ENCODE results near the gene DNMBP. TPM values are rescaled to one million over a fixed set of nuclear protein-coding genes. Genes with fewer than 3 reads are reported as not detected.

DNMBP gene
- total and polyA plus RNA-seq, 2 of the 8 experiments (the other 6 are each of a cell fraction or from before 2014, with no cell fraction given), result 19.1 to 26.4 TPM

- Histone ChIP-seq H3K4me1 (replicated peaks in 1 of 4; ENCODE audit: control insufficient read depth in 3 of 4, insufficient read depth in 4 of 4, low read length in 3 of 4) (peaks cover 4 to 12% (median 9%) of the 10 kb centered on the region in 4 experiments; a peak in 6 of 7 replicates), H3K4me2 (ENCODE audit: insufficient read depth in 1 of 2, low read depth in 2 of 2, low read length in 2 of 2) (no peak overlapping the region), H3K4me3 (ENCODE audit: extremely low read depth in 1 of 4, insufficient read depth in 2 of 4, low read depth in 3 of 4, low read length in 4 of 4) (no peak overlapping the region), H2BK5ac (ENCODE audit: low read depth, low read length) (peak overlapping the region; percentile 72; the same call in 1 of the 2 replicates), H3K27me3 (replicated peaks in 1 of 4; ENCODE audit: control insufficient read depth in 3 of 4, extremely low read depth in 1 of 4, insufficient read depth in 3 of 4, low read length in 3 of 4) (no peaks in the 10 kb centered on the region), H2BK20ac (ENCODE audit: low read length) (no peak overlapping the region), H3K9me3 (ENCODE audit: insufficient read depth in 2 of 2, low read depth in 1 of 2, low read length in 1 of 2) (no peaks in the 10 kb centered on the region), H3K27ac (ENCODE audit: low read depth, low read length) (no peak overlapping the region), H2BK12ac (ENCODE audit: low read depth, low read length) (peak overlapping the region; percentile 75; the same call in 1 of the 2 replicates), H3K23me2 (ENCODE audit: low read depth, low read length) (peaks cover 6% of the 10 kb centered on the region), H3K23ac (ENCODE audit: insufficient read length) (no peak overlapping the region), H4K5ac (ENCODE audit: insufficient read length, low read depth, low read length) (no peak overlapping the region), H3K4ac (replicated peaks; ENCODE audit: insufficient read length, low read depth, low read length) (no peak overlapping the region), H3K56ac (replicated peaks; ENCODE audit: insufficient read length, low read depth, low read length) (no peak overlapping the region), H3K18ac (ENCODE audit: extremely low read depth, low read length) (no peak overlapping the region), H3K14ac (ENCODE audit: insufficient read length) (no peak overlapping the region), H4K8ac (ENCODE audit: extremely low read depth, insufficient read depth, low read length) (no peak overlapping the region), H2BK15ac (ENCODE audit: low read length) (no peak overlapping the region), H3K79me1 (ENCODE audit: low read depth, low read length) (no peaks in the 10 kb centered on the region), H2BK120ac (replicated peaks; ENCODE audit: low read depth, low read length) (no peak overlapping the region), H3K79me2 (ENCODE audit: control insufficient read depth in 1 of 2, insufficient read depth in 2 of 2, low read length in 2 of 2) (peaks cover 7 to 27% of the 10 kb centered on the region in 2 experiments), H4K20me1 (replicated peaks in 1 of 2; ENCODE audit: control insufficient read depth in 1 of 2, insufficient read depth in 2 of 2, low read length in 2 of 2) (no peaks in the 10 kb centered on the region), H2AK5ac (ENCODE audit: low read depth, low read length) (peak overlapping the region; percentile 53; the same call in 1 of the 2 replicates), H2AFZ (ENCODE audit: low read length) (no peak overlapping the region), H4K91ac (replicated peaks; ENCODE audit: insufficient read length, low read length) (no peak overlapping the region), H3K36me3 (ENCODE audit: control insufficient read depth in 2 of 4, insufficient read depth in 4 of 4, low read length in 3 of 4) (no peaks in the 10 kb centered on the region; a peak in 1 of 8 replicates), H3K9ac (replicated peaks in 1 of 4; ENCODE audit: extremely low read depth in 1 of 4, low read depth in 3 of 4, low read length in 3 of 4) (no peak overlapping the region)
- FAIRE-seq (no peak), DNase-seq (ENCODE audit: low read depth in 1 of 2, low spot score in 2 of 2) (no peak)
- CTCF ChIA-PET (ENCODE audit: partially characterized antibody), result interaction anchor here (0.6 to 1.5 kb wide), 2 partner anchors 92 to 386 kb away, joined by 4 to 6 read pairs; partner anchors contain the start of gene DNMBP
- POLR2A ChIA-PET (ENCODE audit: partially characterized antibody), result interaction anchor here (0.8 to 2.9 kb wide), 6 partner anchors 9 to 105 kb away, joined by 3 to 17 read pairs (median 4); no protein-coding TSS in a partner anchor
- TF ChIP-seq SRF (IDR thresholded peaks at IDR 0.05; ENCODE audit: low read depth, low read length), result no peak
- no peak for TF ChIP-seq GABPA (IDR thresholded peaks at IDR 0.05; ENCODE audit: borderline replicate concordance, insufficient read depth, low read length)
- no peak for TF ChIP-seq SIX5 (IDR thresholded peaks at IDR 0.05; ENCODE audit: low read depth, low read length)
- no peak for TF ChIP-seq EZH2 (IDR thresholded peaks at IDR 0.05; ENCODE audit: low read depth, low read length, severe bottlenecking)
- 88% methylated on average over 5 of the region's 5 CpGs; no CpG with 5 or more reads in 1 of the 2 experiments for WGBS, 2 experiments (ENCODE audit: extremely low coverage in 1 of 2, insufficient coverage in 1 of 2, insufficient read length in 1 of 2, insufficient replicate concordance in 2 of 2, low coverage in 1 of 2, low lambda C conversion rate in 2 of 2, missing lambda C conversion rate in 1 of 2)
These were observed 93.0 kb downstream of the DNMBP start for GRCh38 chr10:99916776-99917175.

All from H1 (cell line).